Glutamatergic neuron (in vitro differentiated cells): Measurements from ENCODE around the gene SPSB4. TPM values are rescaled to one million over a fixed set of nuclear protein-coding genes. Genes with fewer than 3 reads are reported as not detected.

Experiments
- DNase-seq: peaks from one replicate; pipeline ENCODE4 v3.0.0; 2022
- H3K27ac Mint-ChIP-seq: one replicate; pipeline ENCODE4 v1.8.0; 2020; ENCODE audit warnings: mild to moderate bottlenecking, mixed read lengths, inconsistent platforms; ENCODE audit not compliant: unreplicated experiment
- H3K27me3 Mint-ChIP-seq: one replicate; pipeline ENCODE4 v1.8.0; 2020; ENCODE audit warnings: mild to moderate bottlenecking, moderate library complexity, mixed read lengths, inconsistent platforms; ENCODE audit not compliant: unreplicated experiment
- H3K36me3 Mint-ChIP-seq: one replicate; pipeline ENCODE4 v1.8.0; 2020; ENCODE audit warnings: mild to moderate bottlenecking, mixed read lengths, inconsistent platforms; ENCODE audit not compliant: unreplicated experiment
- H3K4me1 Mint-ChIP-seq: one replicate; pipeline ENCODE4 v1.8.0; 2020; ENCODE audit warnings: mild to moderate bottlenecking, low read depth, mixed read lengths, inconsistent platforms; ENCODE audit not compliant: unreplicated experiment
- H3K4me3 Mint-ChIP-seq: one replicate; pipeline ENCODE4 v1.8.0; 2020; ENCODE audit warnings: mild to moderate bottlenecking, mixed read lengths, inconsistent platforms; ENCODE audit not compliant: unreplicated experiment
- H3K9me3 Mint-ChIP-seq: one replicate; pipeline ENCODE4 v1.8.0; 2020; ENCODE audit warnings: mild to moderate bottlenecking, moderate library complexity, mixed read lengths, inconsistent platforms; ENCODE audit not compliant: unreplicated experiment
- CTCF ChIP-seq: fragments of 200-600 bp; sonication (generic); IDR thresholded peaks from one replicate; pipeline ENCODE4 v1.5.0; 2021; ENCODE audit not compliant: partially characterized antibody, unreplicated experiment
- total RNA-seq: library from RNA; stranded (reverse); fragmentation: NEBNext Ultra II Directional; extraction: Animal tissue kit (Norgen Biotek cat#: 25700); gene quantifications from one replicate; pipeline ENCODE4 v1.2.1, GENCODE V29; 2021; ENCODE audit not compliant: unreplicated experiment

Gene SPSB4
- total RNA-seq, 1 donor from 2014 or later: 98.4 TPM

GRCh38 chr3:141044695-141045641 lies 6.2 kb upstream of the SPSB4 start:
- H3K27me3 Mint-ChIP-seq: peaks cover 10% of the 10 kb centered on the region
- TF ChIP-seq CTCF: no peak
- peaks cover 3% of the 10 kb centered on the region for H3K9me3 Mint-ChIP-seq
- H3K4me1 Mint-ChIP-seq: peaks cover 25% of the 10 kb centered on the region
- H3K4me3 Mint-ChIP-seq: no peak overlapping the region
- H3K27ac Mint-ChIP-seq: no peak overlapping the region
- DNase-seq: no peak
- no peaks in the 10 kb centered on the region for H3K36me3 Mint-ChIP-seq

GRCh38 chr3:141045849-141046248 lies 5.3 kb upstream of the SPSB4 start:
- Mint-ChIP-seq H3K4me1 (peaks cover 33% of the 10 kb centered on the region), H3K9me3 (peaks cover 9% of the 10 kb centered on the region), H3K27ac (no peak overlapping the region), H3K27me3 (peaks cover 15% of the 10 kb centered on the region), H3K4me3 (no peak overlapping the region), H3K36me3 (no peaks in the 10 kb centered on the region)
- DNase-seq: no peak
- TF ChIP-seq CTCF: no peak

- DNase-seq: no peak
- peaks cover 18% of the 10 kb centered on the region for H3K27me3 Mint-ChIP-seq
- H3K4me1 Mint-ChIP-seq: peaks cover 34% of the 10 kb centered on the region
- no peak for TF ChIP-seq CTCF
- H3K9me3 Mint-ChIP-seq: peaks cover 11% of the 10 kb centered on the region
- no peak overlapping the region for H3K27ac Mint-ChIP-seq
- H3K36me3 Mint-ChIP-seq: peaks cover 2% of the 10 kb centered on the region
- H3K4me3 Mint-ChIP-seq: no peak overlapping the region
Observed at GRCh38 chr3:141047168-141047567, 4.0 kb upstream of the SPSB4 start.

GRCh38 chr3:141049681-141050080 lies 1.5 kb upstream of the SPSB4 start:
- Mint-ChIP-seq H3K27me3 (peaks cover 25% of the 10 kb centered on the region), H3K4me3 (peak overlapping the region; percentile 15), H3K4me1 (peaks cover 46% of the 10 kb centered on the region), H3K9me3 (peaks cover 18% of the 10 kb centered on the region), H3K27ac (peak overlapping the region; percentile 71), H3K36me3 (peaks cover 5% of the 10 kb centered on the region)
- TF ChIP-seq CTCF: peak; percentile 36
- no peak for DNase-seq
